SK-N-SH (cell line): ENCODE measurements around the gene KCNJ11. TPM values are rescaled to one million over a fixed set of nuclear protein-coding genes. Genes with fewer than 3 reads are reported as not detected.
"Not testable (repeated sequence)": the region's sequence is repeated elsewhere in the genome, so short reads cannot be mapped to it uniquely, and the experiment has no call there.

Experiments used
- CTCF ChIA-PET: fragments of 300-600, 350-600 bp; formaldehyde crosslinking; extraction: SDS; loops from one replicate; lab custom pipeline; 2021; lab: Yijun Ruan, JAX
- POLR2A ChIA-PET: fragments of 350-600 bp; sonication (Branson Sonifier 250); formaldehyde crosslinking; extraction: SDS; loops from one replicate; lab custom pipeline; 2020; ENCODE audit warnings: antibody characterized with exemption, inconsistent platforms; lab: Yijun Ruan, JAX
- DNase-seq: peaks from one replicate; pipeline ENCODE4 v3.0.0; 2012
- H2AFZ ChIP-seq: fragments of 200-600 bp; sonication (generic); 2 replicates; pipeline ENCODE4 v1.8.1; 2016; ENCODE audit warnings: antibody characterized with exemption, mild to moderate bottlenecking, low read depth
- H3F3A ChIP-seq: fragments of 200-600 bp; sonication (generic); replicated peaks from 2 replicates; pipeline ENCODE3; 2016; ENCODE audit warnings: antibody characterized with exemption, mild to moderate bottlenecking; ENCODE audit not compliant: insufficient read depth
- H3K27ac ChIP-seq, 2 experiments: fragments of 200-500 bp in 1 of 2; fragments of 200-600 bp in 1 of 2; sonication (Bioruptor generic) in 1 of 2; sonication (generic), shearing (Covaris generic) in 1 of 2; 2 replicates each; pipeline versions ENCODE4 v1.5.1 to v1.6.1; 2014 to 2016; ENCODE audit warnings: low read depth in 2 of 2, inconsistent platforms in 1 of 2, low read length in 1 of 2, mild to moderate bottlenecking in 1 of 2, mixed read lengths in 1 of 2
- H3K27me3 ChIP-seq: fragments of 200-600 bp; sonication (generic), shearing (Covaris generic); 2 replicates; pipeline ENCODE4 v1.6.1; 2016; ENCODE audit warnings: mixed run types; ENCODE audit not compliant: insufficient read depth
- H3K36me3 ChIP-seq, 2 experiments: fragments of 200-500 bp in 1 of 2; fragments of 200-600 bp in 1 of 2; sonication (Bioruptor generic) in 1 of 2; sonication (generic) in 1 of 2; replicated peaks in 1 of 2; 2 replicates each; pipeline versions ENCODE3 to v1.5.1; 2014 to 2016; ENCODE audit warnings: low read length in 1 of 2, mild to moderate bottlenecking in 1 of 2; ENCODE audit not compliant: insufficient read depth in 2 of 2, control insufficient read depth in 1 of 2
- H3K4me1 ChIP-seq, 2 experiments: fragments of 200-500 bp in 1 of 2; fragments of 200-600 bp in 1 of 2; sonication (Bioruptor generic) in 1 of 2; sonication (generic), shearing (Covaris generic) in 1 of 2; 2 replicates each; pipeline versions ENCODE4 v1.5.1 to v1.6.1; 2014 to 2016; ENCODE audit warnings: low read depth in 1 of 2, low read length in 1 of 2, mixed run types in 1 of 2; ENCODE audit not compliant: insufficient read depth in 2 of 2, control insufficient read depth in 1 of 2
- H3K4me2 ChIP-seq: fragments of 200-600 bp; sonication (generic), shearing (Covaris generic); 2 replicates; pipeline ENCODE4 v1.6.1; 2017; ENCODE audit warnings: mixed run types
- H3K4me3 ChIP-seq, 2 experiments: fragments of 200-500 bp in 1 of 2; fragments of 200-600 bp in 1 of 2; sonication (Bioruptor generic) in 1 of 2; sonication (generic), shearing (Covaris generic) in 1 of 2; 2 replicates each; pipeline versions ENCODE4 v1.5.1 to v1.8.1; 2014 to 2016; ENCODE audit warnings: low read depth in 2 of 2, inconsistent platforms in 1 of 2, low read length in 1 of 2, mild to moderate bottlenecking in 1 of 2, mixed read lengths in 1 of 2, moderate library complexity in 1 of 2
- H3K79me2 ChIP-seq: fragments of 200-600 bp; sonication (generic); 2 replicates; pipeline ENCODE4 v1.8.1; 2017; ENCODE audit warnings: mild to moderate bottlenecking; ENCODE audit not compliant: insufficient read depth
- H3K9ac ChIP-seq: fragments of 200-600 bp; sonication (generic); 2 replicates; pipeline ENCODE4 v1.6.1; 2017; ENCODE audit warnings: mixed run types
- H3K9me2 ChIP-seq: fragments of 200-600 bp; sonication (generic); 2 replicates; pipeline ENCODE4 v1.6.1; 2017; ENCODE audit warnings: mixed run types
- H3K9me3 ChIP-seq: fragments of 200-600 bp; sonication (generic); 2 replicates; pipeline ENCODE4 v1.6.1; 2017; ENCODE audit warnings: mixed run types, mild to moderate bottlenecking, moderate library complexity
- H4K20me1 ChIP-seq: fragments of 200-600 bp; sonication (generic); 2 replicates; pipeline ENCODE4 v1.6.1; 2017; ENCODE audit warnings: mild to moderate bottlenecking, mixed run types; ENCODE audit not compliant: insufficient read depth
- CTCF ChIP-seq: fragments of 200-600 bp; sonication (generic); IDR thresholded peaks from 2 replicates; pipeline ENCODE4 v1.6.1; 2017; ENCODE audit warnings: antibody characterized with exemption, mild to moderate bottlenecking, moderate library complexity
- EZH2phosphoT487 ChIP-seq: fragments of 200-600 bp; sonication (generic); IDR thresholded peaks from 2 replicates; pipeline ENCODE4 v1.6.1; 2017; ENCODE audit warnings: low read depth, mixed run types, mild to moderate bottlenecking, antibody characterized with exemption, moderate library complexity, borderline replicate concordance
- FOSL2 ChIP-seq: IDR thresholded peaks from 2 replicates; pipeline ENCODE4 v1.4.0; 2012; ENCODE audit warnings: low read depth, mild to moderate bottlenecking, moderate library complexity, borderline replicate concordance
- FOXJ3 ChIP-seq: sonication (generic); formaldehyde crosslinking; IDR thresholded peaks from 2 replicates; pipeline ENCODE4 v1.5.1; 2020; ENCODE audit warnings: mild to moderate bottlenecking, missing genetic modification reagents
- GABPA ChIP-seq: IDR thresholded peaks from 2 replicates; pipeline ENCODE4 v1.4.0; 2012; ENCODE audit warnings: low read depth, mild to moderate bottlenecking
- GATA2 ChIP-seq: sonication (generic); formaldehyde crosslinking; IDR thresholded peaks from 2 replicates; pipeline ENCODE4 v1.5.0; 2020; ENCODE audit warnings: mild to moderate bottlenecking, missing genetic modification reagents
- IRF3 ChIP-seq: fragments of 150-350 bp; IDR thresholded peaks from 2 replicates; pipeline ENCODE4 v1.6.1; 2016; ENCODE audit warnings: mild to moderate bottlenecking, low read depth, low read length
- MXI1 ChIP-seq: IDR thresholded peaks from 2 replicates; pipeline ENCODE4 v1.6.1; 2012; ENCODE audit warnings: mild to moderate bottlenecking, low read depth, low read length, improper control_type of control experiment
- PBX3 ChIP-seq: IDR thresholded peaks from 2 replicates; pipeline ENCODE4; 2012
- POLR2AphosphoS5 ChIP-seq: IDR thresholded peaks from 2 replicates; pipeline ENCODE4 v1.6.1; 2012; ENCODE audit warnings: low read depth, low read length
- RAD21 ChIP-seq: IDR thresholded peaks from 2 replicates; pipeline ENCODE4 v1.6.1; 2012; ENCODE audit warnings: mild to moderate bottlenecking, low read length
- RFX5 ChIP-seq: IDR thresholded peaks from 2 replicates; pipeline ENCODE4 v1.6.1; 2012; ENCODE audit warnings: mild to moderate bottlenecking, improper control_type of control experiment, low read length
- RXRA ChIP-seq: IDR thresholded peaks from 2 replicates; pipeline ENCODE4 v1.4.0; 2012; ENCODE audit warnings: low read depth, mild to moderate bottlenecking, borderline replicate concordance
- TCF12 ChIP-seq: IDR thresholded peaks from 2 replicates; pipeline ENCODE4 v1.4.0; 2012
- TEAD4 ChIP-seq: IDR thresholded peaks from 2 replicates; pipeline ENCODE4 v1.4.0; 2012; ENCODE audit warnings: mild to moderate bottlenecking, borderline replicate concordance; ENCODE audit not compliant: insufficient read depth
- USF2 ChIP-seq: fragments of 150-350 bp; IDR thresholded peaks from 2 replicates; pipeline ENCODE4 v1.6.1; 2017; ENCODE audit warnings: antibody characterized with exemption, low read length, low read depth, borderline replicate concordance
- YY1 ChIP-seq: IDR thresholded peaks from 2 replicates; pipeline ENCODE4 v1.4.0; 2012; ENCODE audit warnings: low read depth, mild to moderate bottlenecking
- ZBTB33 ChIP-seq: IDR thresholded peaks from 2 replicates; pipeline ENCODE4 v1.4.0; 2012; ENCODE audit warnings: low read depth, borderline replicate concordance
- WGBS: methylation state at CpG from one replicate; pipeline ENCODE4 v1.1.6; 2017; ENCODE audit warnings: low lambda C conversion rate; 5-methylcytosine and 5-hydroxymethylcytosine counted together
- polyA plus RNA-seq, 3 experiments: library from polyadenylated mRNA; depleted of rRNA; stranded (reverse); fragments of >200 nt; gene quantifications; 2 replicates each; pipeline ENCODE4 v1.2.3, GENCODE V29; 2012

The KCNJ11 gene
- polyA plus RNA-seq, 1 of the 3 experiments (the other 2 are of a cell fraction) = 0.23 TPM

GRCh38 chr11:17428261-17428660 is 39.8 kb upstream of the KCNJ11 start (continued):
- TF ChIP-seq FOSL2 (no peak), RFX5 (no peak)

GRCh38 chr11:17426233-17426632 is 37.8 kb upstream of the KCNJ11 start:
- H3K9me2 ChIP-seq, H3K36me3 ChIP-seq, H3K79me2 ChIP-seq, POLR2A ChIA-PET, H4K20me1 ChIP-seq, H3K4me1 ChIP-seq, H3K27ac ChIP-seq, H3K4me3 ChIP-seq, H3K9ac ChIP-seq, DNase-seq, H3K9me3 ChIP-seq, H3F3A ChIP-seq, H3K27me3 ChIP-seq, H3K4me2 ChIP-seq, H2AFZ ChIP-seq: not testable (repeated sequence)
- WGBS = 43% methylated on average over 5 of the region's 5 CpGs
- CTCF ChIA-PET = interaction anchor here (1.0 to 1.1 kb wide), 3 partner anchors 20 to 78 kb away, joined by 3 to 5 read pairs (median 3); partner anchors contain the start of gene KCNJ11

GRCh38 chr11:17423533-17424310 is 35.3 kb upstream of the KCNJ11 start:
- peaks cover 0 to 5% of the 10 kb centered on the region in 2 experiments; a peak in 1 of 4 replicates for H3K4me1 ChIP-seq
- CTCF ChIA-PET = interaction anchor here (1.0 to 1.3 kb wide), 2 partner anchors 9 to 10 kb away, joined by 3 read pairs; no protein-coding TSS in a partner anchor
- no peak overlapping the region for H3K9ac ChIP-seq
- H3K4me2 ChIP-seq = no peak overlapping the region
- H3K36me3 ChIP-seq = no peaks in the 10 kb centered on the region
- no peak overlapping the region for H3K27ac ChIP-seq
- peaks cover 10% of the 10 kb centered on the region; the same call in 1 of the 2 replicates for H3K27me3 ChIP-seq
- H4K20me1 ChIP-seq = no peaks in the 10 kb centered on the region
- POLR2A ChIA-PET = no interaction called here
- H2AFZ ChIP-seq = no peak overlapping the region
- no peak overlapping the region for H3K4me3 ChIP-seq
- H3K9me2 ChIP-seq = no peaks in the 10 kb centered on the region
- no peaks in the 10 kb centered on the region for H3K9me3 ChIP-seq
- H3K79me2 ChIP-seq = no peaks in the 10 kb centered on the region
- WGBS = 61% methylated on average over 11 of the region's 11 CpGs
- DNase-seq = no peak
- no peaks in the 10 kb centered on the region for H3F3A ChIP-seq
- TF ChIP-seq MXI1 (no peak), TEAD4 (no peak), TCF12 (no peak), GATA2 (CRISPR knock-in tag) (no peak), IRF3 (no peak), RXRA (no peak), GABPA (no peak), EZH2phosphoT487 (no peak), FOXJ3 (CRISPR knock-in tag) (no peak), POLR2AphosphoS5 (no peak), YY1 (no peak), CTCF (no peak), ZBTB33 (no peak), PBX3 (no peak), USF2 (no peak), RAD21 (no peak)
